ENCODE measurements around the gene GPR157. TPM values are rescaled to one million over a fixed set of nuclear protein-coding genes. Genes with fewer than 3 reads are reported as not detected.
"Not testable (repeated sequence)": the region's sequence is repeated elsewhere in the genome, so short reads cannot be mapped to it uniquely, and the experiment has no call there.

Gene GPR157
- polyA plus RNA-seq, 2 of the 4 experiments (the other 2 are of a cell fraction): 3.6 to 4.7 TPM

DNA sequence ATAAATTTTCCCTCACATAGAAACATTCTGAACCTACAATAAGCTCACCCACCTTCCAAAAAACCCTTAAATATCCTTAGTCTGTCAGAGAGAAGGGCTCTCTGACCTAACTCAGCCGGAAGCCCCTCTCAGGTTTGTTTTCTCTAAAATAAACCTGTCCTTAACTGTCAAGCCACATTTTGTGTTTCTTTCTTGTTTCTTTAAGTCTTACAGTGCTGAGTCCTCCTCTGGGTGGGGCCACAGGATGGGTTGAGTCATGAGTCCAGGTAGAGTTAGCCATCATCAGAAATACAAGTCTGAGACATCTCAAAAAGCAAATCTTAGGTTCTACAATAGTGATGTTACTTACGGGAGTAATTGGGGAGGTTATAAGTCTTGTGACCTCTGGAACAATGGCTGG lies 33.1 kb downstream of the GPR157 start:
- 87% methylated on average over 2 of the region's 2 CpGs for WGBS (ENCODE audit: missing lambda C conversion rate)
- FAIRE-seq: no peak
- Histone ChIP-seq H3K4me2 (no peak overlapping the region), H3K4me1 (no peaks in the 10 kb centered on the region), H3K9me3 (no peaks in the 10 kb centered on the region), H3K4me3 (no peak overlapping the region), H3K27ac (no peak overlapping the region)
- ChIA-PET POLR2A (no interaction called here), CTCF (interaction anchor here (1.2 to 1.7 kb wide), 2 partner anchors 11 to 47 kb away, joined by 3 to 4 read pairs; no protein-coding TSS in a partner anchor)
- DNase-seq (ENCODE audit: low read depth in 1 of 2, low spot score in 1 of 2): no peak
- TF ChIP-seq PBX3 (IDR thresholded peaks at IDR 0.05): no peak
- no peak for TF ChIP-seq POLR2AphosphoS2 (conservative IDR thresholded peaks at IDR 0.05; ENCODE audit: low read length)
- TF ChIP-seq HEYL (CRISPR knock-in tag; IDR thresholded peaks at IDR 0.05): no peak
- no peak for TF ChIP-seq FOSB (CRISPR knock-in tag; IDR thresholded peaks at IDR 0.05)
- TF ChIP-seq, protein P1, sequence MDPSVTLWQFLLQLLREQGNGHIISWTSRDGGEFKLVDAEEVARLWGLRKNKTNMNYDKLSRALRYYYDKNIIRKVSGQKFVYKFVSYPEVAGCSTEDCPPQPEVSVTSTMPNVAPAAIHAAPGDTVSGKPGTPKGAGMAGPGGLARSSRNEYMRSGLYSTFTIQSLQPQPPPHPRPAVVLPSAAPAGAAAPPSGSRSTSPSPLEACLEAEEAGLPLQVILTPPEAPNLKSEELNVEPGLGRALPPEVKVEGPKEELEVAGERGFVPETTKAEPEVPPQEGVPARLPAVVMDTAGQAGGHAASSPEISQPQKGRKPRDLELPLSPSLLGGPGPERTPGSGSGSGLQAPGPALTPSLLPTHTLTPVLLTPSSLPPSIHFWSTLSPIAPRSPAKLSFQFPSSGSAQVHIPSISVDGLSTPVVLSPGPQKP (IDR thresholded peaks at IDR 0.05; ENCODE audit: low read depth, low read length): no peak
- TF ChIP-seq FOXS1 (CRISPR knock-in tag; IDR thresholded peaks at IDR 0.05): no peak
- TF ChIP-seq E2F6 (IDR thresholded peaks at IDR 0.05; ENCODE audit: borderline replicate concordance, low read depth): no peak
- TF ChIP-seq ZFP36 (IDR thresholded peaks at IDR 0.05; ENCODE audit: borderline replicate concordance, partially characterized antibody): no peak
- TF ChIP-seq PHF8 (IDR thresholded peaks at IDR 0.05; ENCODE audit: borderline replicate concordance, low read depth): no peak
- TF ChIP-seq POLR2A (IDR thresholded peaks at IDR 0.05; ENCODE audit: low read length): no peak
- TF ChIP-seq, protein P2, sequence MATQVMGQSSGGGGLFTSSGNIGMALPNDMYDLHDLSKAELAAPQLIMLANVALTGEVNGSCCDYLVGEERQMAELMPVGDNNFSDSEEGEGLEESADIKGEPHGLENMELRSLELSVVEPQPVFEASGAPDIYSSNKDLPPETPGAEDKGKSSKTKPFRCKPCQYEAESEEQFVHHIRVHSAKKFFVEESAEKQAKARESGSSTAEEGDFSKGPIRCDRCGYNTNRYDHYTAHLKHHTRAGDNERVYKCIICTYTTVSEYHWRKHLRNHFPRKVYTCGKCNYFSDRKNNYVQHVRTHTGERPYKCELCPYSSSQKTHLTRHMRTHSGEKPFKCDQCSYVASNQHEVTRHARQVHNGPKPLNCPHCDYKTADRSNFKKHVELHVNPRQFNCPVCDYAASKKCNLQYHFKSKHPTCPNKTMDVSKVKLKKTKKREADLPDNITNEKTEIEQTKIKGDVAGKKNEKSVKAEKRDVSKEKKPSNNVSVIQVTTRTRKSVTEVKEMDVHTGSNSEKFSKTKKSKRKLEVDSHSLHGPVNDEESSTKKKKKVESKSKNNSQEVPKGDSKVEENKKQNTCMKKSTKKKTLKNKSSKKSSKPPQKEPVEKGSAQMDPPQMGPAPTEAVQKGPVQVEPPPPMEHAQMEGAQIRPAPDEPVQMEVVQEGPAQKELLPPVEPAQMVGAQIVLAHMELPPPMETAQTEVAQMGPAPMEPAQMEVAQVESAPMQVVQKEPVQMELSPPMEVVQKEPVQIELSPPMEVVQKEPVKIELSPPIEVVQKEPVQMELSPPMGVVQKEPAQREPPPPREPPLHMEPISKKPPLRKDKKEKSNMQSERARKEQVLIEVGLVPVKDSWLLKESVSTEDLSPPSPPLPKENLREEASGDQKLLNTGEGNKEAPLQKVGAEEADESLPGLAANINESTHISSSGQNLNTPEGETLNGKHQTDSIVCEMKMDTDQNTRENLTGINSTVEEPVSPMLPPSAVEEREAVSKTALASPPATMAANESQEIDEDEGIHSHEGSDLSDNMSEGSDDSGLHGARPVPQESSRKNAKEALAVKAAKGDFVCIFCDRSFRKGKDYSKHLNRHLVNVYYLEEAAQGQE (IDR thresholded peaks at IDR 0.05): no peak
- no peak for TF ChIP-seq CHD2 (IDR thresholded peaks at IDR 0.05; ENCODE audit: low read length, partially characterized antibody)
- no peak for TF ChIP-seq CBX8 (IDR thresholded peaks at IDR 0.05)
- no peak for TF ChIP-seq EHF (CRISPR knock-in tag; IDR thresholded peaks at IDR 0.05)
- ATAC-seq: no peak

GRCh38 chr1:9093996-9094595 lies 34.8 kb downstream of the GPR157 start:
- DNase-seq (ENCODE audit: low read depth in 1 of 2, low spot score in 1 of 2); H3K27ac ChIP-seq; H3K4me1 ChIP-seq; H3K9me3 ChIP-seq; H3K4me2 ChIP-seq; H3K4me3 ChIP-seq; FAIRE-seq; ATAC-seq; POLR2A ChIA-PET: not testable (repeated sequence)
- CTCF ChIA-PET: interaction anchor here (1.0 to 1.8 kb wide), 4 partner anchors 8 to 176 kb away, joined by 3 to 6 read pairs (median 3); no protein-coding TSS in a partner anchor
- 84% methylated on average over 18 of the region's 18 CpGs for WGBS (ENCODE audit: missing lambda C conversion rate)

- no peak overlapping the region for H3K4me2 ChIP-seq
- DNase-seq (ENCODE audit: low read depth in 1 of 2, low spot score in 1 of 2) (no peak), FAIRE-seq (no peak), ATAC-seq (no peak)
- WGBS (ENCODE audit: missing lambda C conversion rate): 66% methylated on average over 6 of the region's 6 CpGs
- CTCF ChIA-PET: interaction anchor here (1.0 to 1.8 kb wide), 5 partner anchors 8 to 176 kb away, joined by 3 to 6 read pairs (median 3); no protein-coding TSS in a partner anchor
- TF ChIP-seq EP300 (IDR thresholded peaks at IDR 0.05) (no peak), CBX8 (IDR thresholded peaks at IDR 0.05) (no peak), MAX (IDR thresholded peaks at IDR 0.05) (no peak), JUNB (IDR thresholded peaks at IDR 0.05) (no peak), RARB (CRISPR knock-in tag; IDR thresholded peaks at IDR 0.05) (no peak), CHD4 (IDR thresholded peaks at IDR 0.05; ENCODE audit: borderline replicate concordance) (no peak), ESRRA (IDR thresholded peaks at IDR 0.05; ENCODE audit: borderline replicate concordance, low read length) (no peak), ZNF302 (CRISPR knock-in tag; IDR thresholded peaks at IDR 0.05) (no peak), GATA3 (IDR thresholded peaks at IDR 0.05; ENCODE audit: borderline replicate concordance) (no peak), NPAS2 (CRISPR knock-in tag; IDR thresholded peaks at IDR 0.05; ENCODE audit: borderline replicate concordance) (no peak), SMC3 (IDR thresholded peaks at IDR 0.05) (no peak), NR3C1 (IDR thresholded peaks at IDR 0.05) (no peak)
- TF ChIP-seq, protein P3, sequence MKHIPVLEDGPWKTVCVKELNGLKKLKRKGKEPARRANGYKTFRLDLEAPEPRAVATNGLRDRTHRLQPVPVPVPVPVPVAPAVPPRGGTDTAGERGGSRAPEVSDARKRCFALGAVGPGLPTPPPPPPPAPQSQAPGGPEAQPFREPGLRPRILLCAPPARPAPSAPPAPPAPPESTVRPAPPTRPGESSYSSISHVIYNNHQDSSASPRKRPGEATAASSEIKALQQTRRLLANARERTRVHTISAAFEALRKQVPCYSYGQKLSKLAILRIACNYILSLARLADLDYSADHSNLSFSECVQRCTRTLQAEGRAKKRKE (CRISPR knock-in tag; IDR thresholded peaks at IDR 0.05; ENCODE audit: low read depth): no peak
- TF ChIP-seq, protein P1 (IDR thresholded peaks at IDR 0.05; ENCODE audit: low read depth, low read length): no peak
- POLR2A ChIA-PET: no interaction called here
- no peak overlapping the region for H3K4me3 ChIP-seq
- no peaks in the 10 kb centered on the region for H3K4me1 ChIP-seq
- H3K9me3 ChIP-seq: no peaks in the 10 kb centered on the region
- no peak overlapping the region for H3K27ac ChIP-seq
These were observed 35.3 kb downstream of the GPR157 start for GRCh38 chr1:9093581-9093980.
